EH (cell line): Measurements from ENCODE around the gene PDGFB.
A peak's percentile ranks its signal among the peaks of the same experiment; 100 is the strongest.

ENCODE experiments used
- DNase-seq: peaks from one replicate; pipeline ENCODE4 v3.0.0-alpha.2; 2015; ENCODE audit warnings: low read depth

The PDGFB gene

DNA sequence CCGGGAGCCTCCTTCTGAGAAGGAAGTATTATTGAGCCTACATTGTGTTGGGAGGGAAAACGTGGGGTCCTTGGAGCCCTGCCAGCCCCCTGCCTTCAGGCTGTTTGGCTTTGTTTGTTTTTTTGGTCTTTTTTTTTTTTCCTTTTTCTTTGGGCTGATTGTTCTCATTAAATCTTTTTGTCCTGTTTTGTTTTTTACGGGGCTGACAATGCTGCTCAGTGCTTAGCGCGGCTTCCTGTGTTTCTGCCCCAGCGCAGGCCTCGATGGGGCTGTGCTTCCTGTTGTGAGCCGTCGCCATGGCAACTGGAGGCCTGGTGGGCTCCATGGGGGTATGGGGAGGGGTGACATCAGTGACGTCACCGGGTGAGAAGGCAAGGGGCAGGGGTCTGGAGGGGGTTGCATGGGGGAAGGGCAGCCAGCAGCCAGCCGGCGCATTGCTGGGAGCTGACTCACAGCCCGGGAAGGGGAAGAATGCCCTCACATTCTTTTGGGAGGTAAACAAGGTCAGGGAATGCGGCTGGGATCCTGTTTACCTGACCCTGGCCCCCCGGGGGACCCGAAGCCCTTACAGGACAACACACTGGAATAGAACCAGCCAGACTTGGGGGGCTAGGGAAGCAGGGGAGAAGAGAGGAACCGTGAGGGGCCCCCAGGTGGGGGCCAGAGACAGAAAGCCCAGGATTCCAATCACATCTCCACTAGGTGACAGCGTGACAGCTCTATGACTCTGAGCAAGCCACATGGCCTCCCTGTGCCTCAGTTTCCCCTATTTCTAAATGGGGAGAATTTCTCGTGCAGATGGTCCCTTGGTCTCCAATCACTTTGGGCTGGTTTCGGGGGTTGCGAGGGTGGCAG is 70.1 kb downstream of the PDGFB start:
- peak; percentile 98 for DNase-seq

- no peak for DNase-seq
These were observed 70.8 kb downstream of the PDGFB start for GRCh38 chr22:39173787-39174497.
